IMR-90 (cell line): Measurements from ENCODE around the gene ABCC3. TPM values are rescaled to one million over a fixed set of nuclear protein-coding genes. Genes with fewer than 3 reads are reported as not detected.

ENCODE experiments used
- ATAC-seq: fragments of 200-7000 bp; cut with Tn5 transposase; 2 replicates; pipeline ENCODE4 v1.9.1; 2020; ENCODE audit warnings: low read depth, mild to moderate bottlenecking, moderate library complexity
- BruUV-seq: library from RNA; stranded (reverse); fragments of 400-500 nt; replicated peaks from 2 replicates; lab custom pipeline; 2021; lab: Mats Ljungman, UMichigan
- CTCF ChIA-PET: fragments of 300-600 bp; formaldehyde crosslinking; extraction: SDS; loops from one replicate; lab custom pipeline; 2021; ENCODE audit warnings: antibody characterized with exemption; lab: Yijun Ruan, JAX
- POLR2A ChIA-PET: fragments of 300-600 bp; sonication (Branson Sonifier 250); formaldehyde crosslinking; loops from one replicate; lab custom pipeline; 2022; ENCODE audit warnings: antibody characterized with exemption; ENCODE audit not compliant: unreplicated experiment; lab: Charles Lee
- DNase-seq: peaks from one replicate; pipeline ENCODE4 v3.0.0; 2013
- H2AFZ ChIP-seq: replicated peaks from 2 replicates; pipeline ENCODE3; 2013; ENCODE audit warnings: low read length, mild to moderate bottlenecking; ENCODE audit not compliant: poor library complexity
- H2AK5ac ChIP-seq: 2 replicates; pipeline ENCODE4 v1.6.1; 2013; ENCODE audit warnings: low read depth, low read length, inconsistent platforms
- H2AK9ac ChIP-seq: replicated peaks from 2 replicates; pipeline ENCODE3; 2013; ENCODE audit warnings: mild to moderate bottlenecking, low read depth, low read length, moderate library complexity; ENCODE audit not compliant: poor library complexity
- H2BK120ac ChIP-seq: 2 replicates; pipeline ENCODE4 v1.6.1; 2013; ENCODE audit warnings: low read depth, low read length, inconsistent platforms
- H2BK15ac ChIP-seq: 3 replicates; pipeline ENCODE4 v1.6.1; 2013; ENCODE audit warnings: low read depth, low read length, inconsistent platforms
- H2BK20ac ChIP-seq: 2 replicates; pipeline ENCODE4 v1.6.1; 2013; ENCODE audit warnings: low read depth, mild to moderate bottlenecking, inconsistent platforms, low read length, moderate library complexity
- H2BK5ac ChIP-seq: 2 replicates; pipeline ENCODE4 v1.6.1; 2013; ENCODE audit warnings: mild to moderate bottlenecking, low read depth, low read length, inconsistent platforms; ENCODE audit not compliant: poor library complexity, severe bottlenecking
- H3K14ac ChIP-seq: replicated peaks from 2 replicates; pipeline ENCODE4 v1.6.1; 2013; ENCODE audit warnings: low read depth, low read length, inconsistent platforms
- H3K18ac ChIP-seq: 2 replicates; pipeline ENCODE4 v1.6.1; 2013; ENCODE audit warnings: low read depth, low read length, control low read depth
- H3K23ac ChIP-seq: 2 replicates; pipeline ENCODE4 v1.6.1; 2013; ENCODE audit warnings: low read depth, low read length, inconsistent platforms
- H3K27ac ChIP-seq: 2 replicates; pipeline ENCODE4 v1.5.1; 2013; ENCODE audit warnings: mild to moderate bottlenecking, control low read depth, low read length; ENCODE audit not compliant: insufficient read depth
- H3K27me3 ChIP-seq: 2 replicates; pipeline ENCODE4 v1.6.1; 2013; ENCODE audit warnings: low read length; ENCODE audit not compliant: control insufficient read depth, insufficient read depth
- H3K36me3 ChIP-seq: 2 replicates; pipeline ENCODE4 v1.6.1; 2013; ENCODE audit warnings: low read length, mixed read lengths; ENCODE audit not compliant: control insufficient read depth, insufficient read depth
- H3K4ac ChIP-seq: 2 replicates; pipeline ENCODE4 v1.6.1; 2013; ENCODE audit warnings: low read depth, low read length, inconsistent platforms
- H3K4me1 ChIP-seq: 2 replicates; pipeline ENCODE4 v1.6.1; 2013; ENCODE audit warnings: low read length, mixed read lengths; ENCODE audit not compliant: control insufficient read depth, insufficient read depth
- H3K4me2 ChIP-seq: 2 replicates; pipeline ENCODE4 v1.6.1; 2013; ENCODE audit warnings: low read depth, mild to moderate bottlenecking, control low read depth, low read length, moderate library complexity
- H3K4me3 ChIP-seq: 2 replicates; pipeline ENCODE4 v1.5.1; 2013; ENCODE audit warnings: low read depth, mild to moderate bottlenecking, control low read depth, low read length, moderate library complexity; ENCODE audit not compliant: insufficient read depth
- H3K56ac ChIP-seq: 2 replicates; pipeline ENCODE4 v1.6.1; 2013; ENCODE audit warnings: low read length, inconsistent platforms; ENCODE audit not compliant: insufficient read depth; ENCODE audit errors: extremely low read depth
- H3K79me1 ChIP-seq, 2 experiments: 2 replicates each; pipeline ENCODE4 v1.6.1; 2013; ENCODE audit warnings: low read length in 2 of 2, inconsistent platforms in 1 of 2, low read depth in 1 of 2
- H3K9ac ChIP-seq: 2 replicates; pipeline ENCODE4 v1.6.1; 2013; ENCODE audit warnings: low read depth, low read length, control low read depth
- H3K9me1 ChIP-seq: 2 replicates; pipeline ENCODE4 v1.6.1; 2013; ENCODE audit warnings: low read length, inconsistent platforms; ENCODE audit not compliant: insufficient read depth
- H3K9me3 ChIP-seq: 2 replicates; pipeline ENCODE4 v1.6.1; 2013; ENCODE audit warnings: low read length; ENCODE audit not compliant: control insufficient read depth, insufficient read depth
- H4K20me1 ChIP-seq: 2 replicates; pipeline ENCODE4 v1.6.1; 2013; ENCODE audit warnings: low read length, inconsistent platforms; ENCODE audit not compliant: insufficient read depth
- H4K5ac ChIP-seq: 2 replicates; pipeline ENCODE4 v1.6.1; 2013; ENCODE audit warnings: mild to moderate bottlenecking, low read depth, low read length, control low read depth
- H4K8ac ChIP-seq, 2 experiments: 2 replicates each; pipeline ENCODE4 v1.6.1; 2013; ENCODE audit warnings: low read depth in 2 of 2, low read length in 2 of 2, control low read depth in 1 of 2, inconsistent platforms in 1 of 2
- H4K91ac ChIP-seq: 2 replicates; pipeline ENCODE4 v1.6.1; 2013; ENCODE audit warnings: low read depth, low read length, inconsistent platforms; ENCODE audit not compliant: insufficient read depth
- BHLHE40 ChIP-seq: fragments of 150-350 bp; IDR thresholded peaks from 2 replicates; pipeline ENCODE4 v1.6.1; 2016; ENCODE audit warnings: mild to moderate bottlenecking, low read depth, low read length
- CEBPB ChIP-seq: IDR thresholded peaks from 2 replicates; pipeline ENCODE4 v1.6.1; 2012; ENCODE audit warnings: low read depth, low read length, improper control_type of control experiment
- CHD1 ChIP-seq: IDR thresholded peaks from 2 replicates; pipeline ENCODE4 v1.6.1; 2012; ENCODE audit warnings: low read depth, low read length, improper control_type of control experiment
- CTCF ChIP-seq: conservative IDR thresholded peaks from 2 replicates; pipeline ENCODE4 v1.5.1; 2012; ENCODE audit warnings: mild to moderate bottlenecking, low read depth, low read length, improper control_type of control experiment
- ELK1 ChIP-seq: fragments of 150-350 bp; IDR thresholded peaks from 2 replicates; pipeline ENCODE4 v1.6.1; 2016; ENCODE audit warnings: low read depth, mild to moderate bottlenecking, low read length, moderate library complexity, borderline replicate concordance
- FOS ChIP-seq: fragments of 150-350 bp; IDR thresholded peaks from 2 replicates; pipeline ENCODE4 v1.6.1; 2016; ENCODE audit warnings: low read depth, low read length
- MAFK ChIP-seq: IDR thresholded peaks from 2 replicates; pipeline ENCODE4 v1.6.1; 2012; ENCODE audit warnings: low read depth, low read length, improper control_type of control experiment
- MAZ ChIP-seq: IDR thresholded peaks from 2 replicates; pipeline ENCODE4 v1.6.1; 2012; ENCODE audit warnings: low read depth, mild to moderate bottlenecking, low read length, improper control_type of control experiment, moderate library complexity, borderline replicate concordance
- MXI1 ChIP-seq: IDR thresholded peaks from 2 replicates; pipeline ENCODE4 v1.6.1; 2012; ENCODE audit warnings: low read depth, mild to moderate bottlenecking, low read length, moderate library complexity, borderline replicate concordance
- POLR2A ChIP-seq: IDR thresholded peaks from 2 replicates; pipeline ENCODE4 v1.6.1; 2012; ENCODE audit warnings: mild to moderate bottlenecking, low read depth, low read length
- RAD21 ChIP-seq: IDR thresholded peaks from 2 replicates; pipeline ENCODE4 v1.6.1; 2012; ENCODE audit warnings: low read length, improper control_type of control experiment
- RCOR1 ChIP-seq: IDR thresholded peaks from 2 replicates; pipeline ENCODE4 v1.6.1; 2012; ENCODE audit warnings: mild to moderate bottlenecking, low read length, improper control_type of control experiment; ENCODE audit not compliant: insufficient replicate concordance
- SMC3 ChIP-seq: fragments of 150-350 bp; IDR thresholded peaks from 2 replicates; pipeline ENCODE4 v1.6.1; 2016; ENCODE audit warnings: low read depth, mild to moderate bottlenecking, antibody characterized with exemption, low read length, moderate library complexity
- USF2 ChIP-seq: fragments of 150-350 bp; IDR thresholded peaks from 2 replicates; pipeline ENCODE4 v1.6.1; 2017; ENCODE audit warnings: mild to moderate bottlenecking, antibody characterized with exemption, low read length, low read depth
- WGBS, 2 experiments: methylation state at CpG; one replicate each; pipeline versions ENCODE4 v1.1.5 to v1.1.7; 2013; ENCODE audit warnings: missing lambda C conversion rate in 2 of 2; ENCODE audit not compliant: insufficient read length in 1 of 2; ENCODE audit errors: extremely low coverage in 2 of 2; 5-methylcytosine and 5-hydroxymethylcytosine counted together
- dilution Hi-C: fragments of 300-500 bp; cut with HindIII; formaldehyde crosslinking; loops from one replicate; pipeline ENCODE4 v1.14.3; 2018; ENCODE audit warnings: low sequenced_read_pairs; ENCODE audit not compliant: unreplicated experiment
- in situ Hi-C: fragments of 300-500 bp; cut with MboI; formaldehyde crosslinking; loops from 3 replicates; pipeline ENCODE4 v1.14.3; 2019; ENCODE audit warnings: low sequenced_read_pairs, inconsistent platforms, mixed read lengths
- intact Hi-C: fragments of 100-400 bp; cut with micrococcal nuclease; formaldehyde crosslinking; loops from 2 replicates; pipeline ENCODE4 v1.10.0; 2022
- polyA plus RNA-seq, 3 experiments: library from polyadenylated mRNA; depleted of rRNA; stranded (reverse); fragments of >200 nt; gene quantifications; 2 replicates each; pipeline ENCODE4 v1.2.3, GENCODE V29; 2012; ENCODE audit warnings: low replicate concordance in 1 of 3
- total RNA-seq: library from RNA; depleted of rRNA; stranded (reverse); fragments of >200 nt; gene quantifications from 2 replicates; pipeline ENCODE4 v1.2.3, GENCODE V29; 2012

The ABCC3 gene
- total and polyA plus RNA-seq, 2 of the 4 experiments (the other 2 are of a cell fraction) = 3.2 to 6.6 TPM

GRCh38 chr17:50668025-50668837, 33.5 kb downstream of the ABCC3 start:
- DNase-seq = peak; percentile 41
- Histone ChIP-seq H2BK120ac (peak overlapping the region; percentile 89), H3K27ac (peak overlapping the region; percentile 48), H4K8ac (peak overlapping the region; percentile 87 to 89), H4K20me1 (no peaks in the 10 kb centered on the region), H2BK5ac (peak overlapping the region; percentile 67), H3K79me1 (peaks cover 0 to 8% of the 10 kb centered on the region in 2 experiments; a peak in 2 of 4 replicates), H3K14ac (peak overlapping the region; percentile 93), H3K36me3 (no peaks in the 10 kb centered on the region), H2BK15ac (peak overlapping the region; percentile 92; the same call in 2 of the 3 replicates), H3K4ac (peak overlapping the region; percentile 92), H2AK9ac (peak overlapping the region; percentile 77), H3K18ac (peak overlapping the region; percentile 79), H4K5ac (peak overlapping the region; percentile 88), H2BK20ac (peak overlapping the region; percentile 90), H3K27me3 (no peaks in the 10 kb centered on the region), H3K4me1 (peaks cover 21% of the 10 kb centered on the region), H3K4me2 (0 out of 2 replicates have a peak overlapping the region, but pooled peaks have one; percentile 7), H3K4me3 (no peak overlapping the region), H3K9ac (no peak overlapping the region), H3K56ac (peak overlapping the region; percentile 66; the same call in 1 of the 2 replicates), H2AK5ac (peak overlapping the region; percentile 98), H2AFZ (peak overlapping the region; percentile 84), H3K23ac (peak overlapping the region; percentile 96; the same call in 1 of the 2 replicates), H3K9me3 (no peaks in the 10 kb centered on the region), H3K9me1 (peaks cover 18% of the 10 kb centered on the region), H4K91ac (peak overlapping the region; percentile 80)
- POLR2A ChIA-PET = no interaction called here
- CTCF ChIA-PET = no interaction called here
- in situ Hi-C loops = no loop called here
- dilution Hi-C loops = no loop called here
- intact Hi-C loops = no loop called here
- BruUV-seq = no TSS peak
- 68% methylated on average over 3 of the region's 8 CpGs; no CpG with 5 or more reads in 1 of the 2 experiments for WGBS, 2 experiments
- ATAC-seq = peak; percentile 52; the same call in 1 of the 2 replicates
- TF ChIP-seq FOS = no peak
- no peak for TF ChIP-seq SMC3
- no peak for TF ChIP-seq MXI1
- no peak for TF ChIP-seq USF2
- no peak for TF ChIP-seq BHLHE40
- no peak for TF ChIP-seq CTCF
- no peak for TF ChIP-seq POLR2A
- TF ChIP-seq MAZ = no peak
- no peak for TF ChIP-seq ELK1
- no peak for TF ChIP-seq CHD1
- TF ChIP-seq MAFK = no peak
- no peak for TF ChIP-seq RAD21
- no peak for TF ChIP-seq CEBPB
- TF ChIP-seq RCOR1 = no peak
